Lung (tissue), 12 donors: ENCODE results near the gene KPNA4. TPM values are rescaled to one million over a fixed set of nuclear protein-coding genes. Genes with fewer than 3 reads are reported as not detected.
A peak's percentile ranks its signal among the peaks of the same experiment; 100 is the strongest.

Source experiments
- ATAC-seq: fragments of 200-7000 bp; cut with Tn5 transposase; one replicate; pipeline ENCODE4 v1.9.1; 2020; ENCODE audit warnings: moderate number of reproducible peaks; ENCODE audit not compliant: insufficient read depth, low FRiP score
- DNase-seq, 3 donors: peaks; one replicate each; pipeline ENCODE4 v3.0.0-alpha.2; 2013 to 2017
- H3K27ac ChIP-seq, 2 donors: one replicate each; pipeline ENCODE4 v1.5.1; 2013; ENCODE audit warnings: mild to moderate bottlenecking in 2 of 2, moderate library complexity in 2 of 2, control low read depth in 1 of 2, inconsistent platforms in 1 of 2, low read depth in 1 of 2, low read length in 1 of 2
- H3K27me3 ChIP-seq, 3 donors: one replicate each; pipeline ENCODE4 v1.5.1; 2013; ENCODE audit warnings: low read length in 2 of 3; ENCODE audit not compliant: control insufficient read depth in 3 of 3, insufficient read depth in 3 of 3
- H3K36me3 ChIP-seq, 4 donors: one replicate each; pipeline ENCODE4 v1.5.1; 2013; ENCODE audit warnings: low read length in 4 of 4, mild to moderate bottlenecking in 1 of 4, moderate library complexity in 1 of 4; ENCODE audit not compliant: control insufficient read depth in 4 of 4, insufficient read depth in 4 of 4
- H3K4me1 ChIP-seq, 5 donors: one replicate each; pipeline ENCODE4 v1.5.1; 2013; ENCODE audit warnings: low read length in 5 of 5, mild to moderate bottlenecking in 2 of 5, moderate library complexity in 1 of 5; ENCODE audit not compliant: control insufficient read depth in 5 of 5, insufficient read depth in 5 of 5
- H3K4me3 ChIP-seq: one replicate; pipeline ENCODE4 v1.5.1; 2013; ENCODE audit warnings: mild to moderate bottlenecking, control low read depth, moderate library complexity
- H3K9ac ChIP-seq, 2 donors: one replicate each; pipeline ENCODE4 v1.5.1; 2013; ENCODE audit warnings: low read length in 2 of 2, control low read depth in 1 of 2; ENCODE audit not compliant: insufficient read depth in 1 of 2
- H3K9me3 ChIP-seq, 4 donors: one replicate each; pipeline ENCODE4 v1.5.1; 2013; ENCODE audit warnings: low read length in 3 of 4, mild to moderate bottlenecking in 1 of 4, moderate library complexity in 1 of 4; ENCODE audit not compliant: control insufficient read depth in 4 of 4, insufficient read depth in 3 of 4
- WGBS, 2 donors: extraction: QIAGEN DNeasy Blood & Tissue Kit; methylation state at CpG; one replicate each; pipeline ENCODE4 v1.1.7; 2013; 5-methylcytosine and 5-hydroxymethylcytosine counted together
- polyA plus RNA-seq, 2 donors: library from polyadenylated mRNA; stranded (reverse); fragments of 200-250 nt; gene quantifications; one replicate each; pipeline ENCODE4 v1.2.1, GENCODE V29; 2013
- total RNA-seq, 2 donors: library from RNA; depleted of rRNA in 1 of 2; stranded (reverse); fragments of >200 nt in 1 of 2; gene quantifications; one replicate each; pipeline ENCODE4 v1.2.1, GENCODE V29; 2014 to 2021
- TF ChIP-seq, protein P1 (sequence below): IDR thresholded peaks from 2 replicates; pipeline ENCODE4 v1.5.1; 2012; ENCODE audit warnings: mild to moderate bottlenecking; ENCODE audit errors: control extremely low read depth, extremely low read depth
- donor health status: control.
- donor health status: control.
- donor health status: Bipolar disorder and iron deficiency.
- donor health status: healthy.
- donor health status: DM: yes; HTN: yes; CAD: no.

The KPNA4 gene
- total and polyA plus RNA-seq, 4 donors: 12.5 to 35.9 (median 23.5) TPM

- no peak for ATAC-seq
- WGBS, 2 donors: 87% methylated on average over 3 of the region's 3 CpGs
- TF ChIP-seq, protein P1, sequence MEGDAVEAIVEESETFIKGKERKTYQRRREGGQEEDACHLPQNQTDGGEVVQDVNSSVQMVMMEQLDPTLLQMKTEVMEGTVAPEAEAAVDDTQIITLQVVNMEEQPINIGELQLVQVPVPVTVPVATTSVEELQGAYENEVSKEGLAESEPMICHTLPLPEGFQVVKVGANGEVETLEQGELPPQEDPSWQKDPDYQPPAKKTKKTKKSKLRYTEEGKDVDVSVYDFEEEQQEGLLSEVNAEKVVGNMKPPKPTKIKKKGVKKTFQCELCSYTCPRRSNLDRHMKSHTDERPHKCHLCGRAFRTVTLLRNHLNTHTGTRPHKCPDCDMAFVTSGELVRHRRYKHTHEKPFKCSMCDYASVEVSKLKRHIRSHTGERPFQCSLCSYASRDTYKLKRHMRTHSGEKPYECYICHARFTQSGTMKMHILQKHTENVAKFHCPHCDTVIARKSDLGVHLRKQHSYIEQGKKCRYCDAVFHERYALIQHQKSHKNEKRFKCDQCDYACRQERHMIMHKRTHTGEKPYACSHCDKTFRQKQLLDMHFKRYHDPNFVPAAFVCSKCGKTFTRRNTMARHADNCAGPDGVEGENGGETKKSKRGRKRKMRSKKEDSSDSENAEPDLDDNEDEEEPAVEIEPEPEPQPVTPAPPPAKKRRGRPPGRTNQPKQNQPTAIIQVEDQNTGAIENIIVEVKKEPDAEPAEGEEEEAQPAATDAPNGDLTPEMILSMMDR: no peak
Measured at GRCh38 chr3:160545504-160545871, 19.9 kb downstream of the KPNA4 start.

GRCh38 chr3:160544844-160545503, 20.4 kb downstream of the KPNA4 start:
- Histone ChIP-seq H3K9me3 (peaks cover 0 to 6% (median 0%) of the 10 kb centered on the region in 4 donors), H3K9ac (no peak overlapping the region), H3K4me1 (peaks cover 0 to 8% (median 4%) of the 10 kb centered on the region in 5 donors), H3K27me3 (no peaks in the 10 kb centered on the region), H3K36me3 (no peaks in the 10 kb centered on the region), H3K27ac (no peak overlapping the region), H3K4me3 (no peak overlapping the region)
- DNase-seq (peak in 2 of 3 donors; percentile 4 to 32), ATAC-seq (no peak)
- TF ChIP-seq, protein P1: no peak
- WGBS, 2 donors: 59 to 79% methylated on average over 2 of the region's 2 CpGs

More at GRCh38 chr3:160545504-160545871, 19.9 kb downstream of the KPNA4 start:
- no peak overlapping the region for H3K4me3 ChIP-seq
- no peak overlapping the region for H3K27ac ChIP-seq
- H3K4me1 ChIP-seq: peaks cover 0 to 8% (median 4%) of the 10 kb centered on the region in 5 donors
- H3K9me3 ChIP-seq: peaks cover 0 to 10% (median 0%) of the 10 kb centered on the region in 4 donors
- peaks cover 0 to under 1% (median 0%) of the 10 kb centered on the region in 4 donors for H3K36me3 ChIP-seq
- no peaks in the 10 kb centered on the region for H3K27me3 ChIP-seq
- DNase-seq: no peak
- H3K9ac ChIP-seq: no peak overlapping the region

GRCh38 chr3:160540551-160540950, 24.8 kb downstream of the KPNA4 start:
- Histone ChIP-seq H3K27me3 (no peaks in the 10 kb centered on the region), H3K4me3 (no peak overlapping the region), H3K27ac (no peak overlapping the region), H3K36me3 (no peaks in the 10 kb centered on the region), H3K9me3 (no peaks in the 10 kb centered on the region), H3K4me1 (peaks cover 0 to 12% (median under 1%) of the 10 kb centered on the region in 5 donors), H3K9ac (no peak overlapping the region)
- ATAC-seq (no peak), DNase-seq (no peak)
- 95 to 97% methylated on average over 2 of the region's 2 CpGs for WGBS, 2 donors
- TF ChIP-seq, protein P1: no peak

- DNase-seq (no peak), ATAC-seq (no peak)
- peaks cover 0 to 8% (median 2%) of the 10 kb centered on the region in 4 donors for H3K36me3 ChIP-seq
- H3K9ac ChIP-seq: no peak overlapping the region
- no peaks in the 10 kb centered on the region for H3K27me3 ChIP-seq
- H3K4me3 ChIP-seq: no peak overlapping the region
- peaks cover 0 to 9% (median 0%) of the 10 kb centered on the region in 5 donors for H3K4me1 ChIP-seq
- no peaks in the 10 kb centered on the region for H3K9me3 ChIP-seq
- H3K27ac ChIP-seq: no peak overlapping the region
- TF ChIP-seq, protein P1: no peak
Measured at GRCh38 chr3:160538895-160539294, 26.5 kb downstream of the KPNA4 start.
